ENCODE measurements around the gene ELMO2.

Gene ELMO2

GRCh38 chr20:46366826-46367225 lies 39.6 kb downstream of the ELMO2 start:
- no peak for DNase-seq
- Histone ChIP-seq H2BK15ac (ENCODE audit: low read depth, poor library complexity, severe bottlenecking) (no peak overlapping the region), H3K4me3 (ENCODE audit: insufficient read depth in 1 of 2, low read depth in 1 of 2, low read length in 2 of 2) (no peak overlapping the region), H3K18ac (ENCODE audit: low read depth in 1 of 2, low read length in 2 of 2) (no peak overlapping the region), H2BK12ac (ENCODE audit: low read length in 2 of 2) (no peak overlapping the region), H3K36me3 (ENCODE audit: control insufficient read depth in 1 of 2, insufficient read depth in 2 of 2, low read depth in 1 of 2, low read length in 2 of 2) (peaks cover 57 to 74% of the 10 kb centered on the region in 2 experiments), H2AFZ (ENCODE audit: low read depth, low read length) (no peak overlapping the region), H4K8ac (ENCODE audit: low read length) (no peak overlapping the region), H3K4ac (ENCODE audit: low read depth in 1 of 2, low read length in 2 of 2) (no peak overlapping the region), H3K4me1 (ENCODE audit: control insufficient read depth, insufficient read depth, low read depth, low read length) (peaks cover 6% of the 10 kb centered on the region), H3K27me3 (ENCODE audit: control insufficient read depth in 1 of 2, insufficient read depth in 1 of 2, low read length in 2 of 2) (no peaks in the 10 kb centered on the region), H2BK120ac (ENCODE audit: low read depth, low read length) (no peak overlapping the region), H2BK5ac (ENCODE audit: low read depth, low read length, poor library complexity, severe bottlenecking) (no peak overlapping the region), H3K27ac (ENCODE audit: low read length, poor library complexity, severe bottlenecking) (no peak overlapping the region), H3K9ac (ENCODE audit: low read length) (no peak overlapping the region), H3K79me1 (replicated peaks; ENCODE audit: low read length, poor library complexity, severe bottlenecking) (peaks cover 16% of the 10 kb centered on the region), H4K91ac (ENCODE audit: low read length) (no peak overlapping the region), H3K14ac (ENCODE audit: low read length in 2 of 2) (no peak overlapping the region), H3K23ac (ENCODE audit: low read length in 2 of 2) (no peak overlapping the region), H2AK5ac (ENCODE audit: low read length, severe bottlenecking) (no peak overlapping the region), H3K4me2 (ENCODE audit: low read length, poor library complexity, severe bottlenecking) (no peak overlapping the region), H3K9me3 (ENCODE audit: control insufficient read depth, low read length) (no peaks in the 10 kb centered on the region)
- 91% methylated on average over 5 of the region's 5 CpGs for WGBS

DNA sequence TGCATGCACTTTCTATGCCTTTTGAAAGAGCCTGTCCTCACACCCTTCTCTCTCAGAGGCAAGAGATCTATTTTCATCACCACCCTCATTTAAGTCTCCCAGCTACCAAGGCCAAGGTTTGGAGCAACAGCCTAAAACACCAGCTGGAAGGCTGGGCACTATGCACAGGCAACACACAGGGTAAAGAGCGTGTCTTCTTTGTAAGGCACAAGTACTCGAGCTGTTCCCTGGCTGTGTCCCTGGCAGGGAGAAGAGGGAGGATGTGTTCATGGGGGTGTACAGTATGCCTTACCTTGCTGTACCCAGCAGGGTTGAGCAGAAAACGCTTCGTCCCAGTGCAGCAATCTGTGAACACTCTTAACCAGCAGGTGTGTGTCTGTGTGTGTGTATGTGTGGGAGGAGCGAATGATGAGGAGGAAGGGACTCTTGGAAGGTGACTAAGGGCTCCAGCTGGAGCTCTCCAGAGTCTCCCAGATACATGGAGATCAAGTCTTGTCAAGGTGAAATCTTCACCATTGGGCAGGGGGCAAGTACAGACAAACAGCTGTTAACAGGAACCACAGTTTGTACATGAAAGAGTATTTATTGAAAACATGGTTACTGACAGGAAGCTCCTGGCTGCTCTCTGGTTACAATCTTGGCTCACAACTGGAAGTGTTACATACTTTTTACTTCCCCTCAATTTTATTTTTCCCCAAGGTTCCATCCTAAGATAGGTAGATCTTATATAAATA lies 40.8 kb downstream of the ELMO2 start:
- H3K27me3 ChIP-seq (ENCODE audit: control insufficient read depth in 1 of 2, insufficient read depth in 1 of 2, low read length in 2 of 2): no peaks in the 10 kb centered on the region
- no peak overlapping the region for H2BK120ac ChIP-seq (ENCODE audit: low read depth, low read length)
- peaks cover 23% of the 10 kb centered on the region for H3K79me1 ChIP-seq (replicated peaks; ENCODE audit: low read length, poor library complexity, severe bottlenecking)
- no peak overlapping the region for H2BK12ac ChIP-seq (ENCODE audit: low read length in 2 of 2)
- no peak overlapping the region for H2AFZ ChIP-seq (ENCODE audit: low read depth, low read length)
- H2BK15ac ChIP-seq (ENCODE audit: low read depth, poor library complexity, severe bottlenecking): no peak overlapping the region
- WGBS: 93% methylated on average over 5 of the region's 5 CpGs
- H2AK5ac ChIP-seq (ENCODE audit: low read length, severe bottlenecking): no peak overlapping the region
- H4K91ac ChIP-seq (ENCODE audit: low read length): peak overlapping the region; percentile 64
- H3K4me1 ChIP-seq (ENCODE audit: control insufficient read depth, insufficient read depth, low read depth, low read length): peaks cover 11% of the 10 kb centered on the region
- H3K36me3 ChIP-seq (ENCODE audit: control insufficient read depth in 1 of 2, insufficient read depth in 2 of 2, low read depth in 1 of 2, low read length in 2 of 2): peaks cover 51 to 72% of the 10 kb centered on the region in 2 experiments
- H3K18ac ChIP-seq (ENCODE audit: low read depth in 1 of 2, low read length in 2 of 2): no peak overlapping the region
- no peak overlapping the region for H3K23ac ChIP-seq (ENCODE audit: low read length in 2 of 2)
- peak overlapping the region; percentile 97 for H3K9ac ChIP-seq (ENCODE audit: low read length)
- H3K9me3 ChIP-seq (ENCODE audit: control insufficient read depth, low read length): no peaks in the 10 kb centered on the region
- no peak overlapping the region for H3K27ac ChIP-seq (ENCODE audit: low read length, poor library complexity, severe bottlenecking)
- no peak overlapping the region for H2BK5ac ChIP-seq (ENCODE audit: low read depth, low read length, poor library complexity, severe bottlenecking)
- H3K4me2 ChIP-seq (ENCODE audit: low read length, poor library complexity, severe bottlenecking): no peak overlapping the region
- no peak overlapping the region for H3K4ac ChIP-seq (ENCODE audit: low read depth in 1 of 2, low read length in 2 of 2)
- no peak overlapping the region for H4K8ac ChIP-seq (ENCODE audit: low read length)
- H3K4me3 ChIP-seq (ENCODE audit: insufficient read depth in 1 of 2, low read depth in 1 of 2, low read length in 2 of 2): peak overlapping the region in 1 of 2 experiments; percentile 90
- no peak for DNase-seq
- H3K14ac ChIP-seq (ENCODE audit: low read length in 2 of 2): no peak overlapping the region

DNA sequence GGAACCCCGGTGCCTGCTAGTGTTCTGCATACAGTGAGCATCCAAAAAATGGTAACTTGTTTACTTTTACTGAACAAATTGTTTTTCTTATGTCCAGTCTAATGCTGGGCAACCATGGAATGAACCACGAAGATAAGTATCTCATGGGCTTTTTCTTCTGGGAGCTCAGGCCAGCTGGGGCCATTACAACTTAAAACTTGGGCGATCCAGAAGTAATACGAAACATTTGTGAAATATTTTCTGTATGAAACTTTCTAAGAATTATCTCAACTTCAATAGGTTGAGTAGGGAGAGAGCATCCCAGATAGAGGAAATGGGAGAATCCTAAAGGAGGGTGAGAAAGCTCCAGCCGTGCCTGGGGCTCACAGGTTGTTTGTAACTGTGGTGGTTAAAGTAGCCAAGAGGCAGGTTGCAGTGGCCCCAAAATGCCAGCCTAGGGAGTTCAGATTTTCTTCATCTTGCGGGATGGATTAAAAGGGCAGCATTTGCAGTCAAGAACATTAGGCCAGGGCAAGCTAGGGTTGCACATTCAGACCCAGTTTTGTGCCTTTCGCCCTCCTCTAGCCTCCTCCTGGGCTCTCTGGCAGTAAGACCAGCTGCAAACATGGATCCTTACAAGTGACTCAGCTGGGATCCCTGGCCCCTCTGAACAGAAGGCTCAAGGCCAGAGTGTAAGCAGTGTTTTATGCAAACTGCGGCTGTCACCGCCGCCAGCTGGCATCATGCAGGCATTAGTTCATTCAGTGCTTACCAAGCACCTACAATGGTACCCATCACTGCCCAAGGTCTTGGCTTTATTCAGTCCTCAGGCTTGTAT lies 41.5 kb downstream of the ELMO2 start:
- peak overlapping the region; percentile 80 for H2AFZ ChIP-seq (ENCODE audit: low read depth, low read length)
- peak overlapping the region; percentile 97 for H3K9ac ChIP-seq (ENCODE audit: low read length)
- no peak overlapping the region for H2AK5ac ChIP-seq (ENCODE audit: low read length, severe bottlenecking)
- no peaks in the 10 kb centered on the region for H3K27me3 ChIP-seq (ENCODE audit: control insufficient read depth in 1 of 2, insufficient read depth in 1 of 2, low read length in 2 of 2)
- peak overlapping the region; percentile 75 for H3K4me2 ChIP-seq (ENCODE audit: low read length, poor library complexity, severe bottlenecking)
- peak overlapping the region; percentile 10 for H4K91ac ChIP-seq (ENCODE audit: low read length)
- peak overlapping the region; percentile 8 for H3K27ac ChIP-seq (ENCODE audit: low read length, poor library complexity, severe bottlenecking)
- H2BK15ac ChIP-seq (ENCODE audit: low read depth, poor library complexity, severe bottlenecking): no peak overlapping the region
- H3K79me1 ChIP-seq (replicated peaks; ENCODE audit: low read length, poor library complexity, severe bottlenecking): peaks cover 26% of the 10 kb centered on the region
- peak; percentile 12 for DNase-seq
- H3K18ac ChIP-seq (ENCODE audit: low read depth in 1 of 2, low read length in 2 of 2): peak overlapping the region in 1 of 2 experiments; percentile 46
- H3K23ac ChIP-seq (ENCODE audit: low read length in 2 of 2): no peak overlapping the region
- no peak overlapping the region for H3K14ac ChIP-seq (ENCODE audit: low read length in 2 of 2)
- peak overlapping the region; percentile 73 for H4K8ac ChIP-seq (ENCODE audit: low read length)
- H2BK12ac ChIP-seq (ENCODE audit: low read length in 2 of 2): peak overlapping the region in 1 of 2 experiments; percentile 16
- peak overlapping the region; percentile 39 for H2BK5ac ChIP-seq (ENCODE audit: low read depth, low read length, poor library complexity, severe bottlenecking)
- H3K4me1 ChIP-seq (ENCODE audit: control insufficient read depth, insufficient read depth, low read depth, low read length): peaks cover 11% of the 10 kb centered on the region
- no peak overlapping the region for H2BK120ac ChIP-seq (ENCODE audit: low read depth, low read length)
- H3K36me3 ChIP-seq (ENCODE audit: control insufficient read depth in 1 of 2, insufficient read depth in 2 of 2, low read depth in 1 of 2, low read length in 2 of 2): peaks cover 46 to 64% of the 10 kb centered on the region in 2 experiments
- H3K4me3 ChIP-seq (ENCODE audit: insufficient read depth in 1 of 2, low read depth in 1 of 2, low read length in 2 of 2): peak overlapping the region; percentile 62 to 90
- H3K4ac ChIP-seq (ENCODE audit: low read depth in 1 of 2, low read length in 2 of 2): peak overlapping the region in 1 of 2 experiments; percentile 33
- no peaks in the 10 kb centered on the region for H3K9me3 ChIP-seq (ENCODE audit: control insufficient read depth, low read length)
- WGBS: 68% methylated on average over 8 of the region's 10 CpGs
